HepG2 (cell line): ENCODE results near the gene PXYLP1.

Experiments
- ASH2L ChIP-seq: fragments of 300-600, 200-600 bp; sonication (generic); IDR thresholded peaks from 2 replicates; pipeline ENCODE4 v1.7.0; 2017; ENCODE audit warnings: low read depth, mild to moderate bottlenecking, moderate library complexity, mixed read lengths, low read length; ENCODE audit not compliant: insufficient read length
- CHD4 ChIP-seq: fragments of 200-600 bp; sonication (generic); IDR thresholded peaks from 2 replicates; pipeline ENCODE4 v1.7.0; 2017; ENCODE audit warnings: mild to moderate bottlenecking, low read length, borderline replicate concordance
- EP300 ChIP-seq, 3 experiments: sonication (generic) in 1 of 3; formaldehyde crosslinking in 1 of 3; IDR thresholded peaks; 2 replicates each; pipeline versions ENCODE4 v1.5.1 to v1.6.1; 2011 to 2020; ENCODE audit warnings: low read depth in 2 of 3, low read length in 2 of 3, borderline replicate concordance in 1 of 3, improper control_type of control experiment in 1 of 3, mild to moderate bottlenecking in 1 of 3, missing genetic modification reagents in 1 of 3, moderate library complexity in 1 of 3
- MXI1 ChIP-seq: IDR thresholded peaks from 3 replicates; pipeline ENCODE4 v1.6.1; 2012; ENCODE audit warnings: low read depth, low read length, inconsistent platforms, borderline replicate concordance
- POLR2A ChIP-seq, 2 experiments: IDR thresholded peaks; 2 replicates each; pipeline ENCODE4 v1.6.1; 2011; ENCODE audit warnings: low read depth in 2 of 2, low read length in 2 of 2, mild to moderate bottlenecking in 1 of 2, moderate library complexity in 1 of 2; ENCODE audit not compliant: insufficient read depth in 1 of 2
- SNAPC4 ChIP-seq: sonication (generic); formaldehyde crosslinking; IDR thresholded peaks from 2 replicates; pipeline ENCODE4 v1.4.0; 2020; ENCODE audit warnings: mild to moderate bottlenecking, missing genetic modification reagents
- ZNF20 ChIP-seq: sonication (generic); formaldehyde crosslinking; IDR thresholded peaks from 2 replicates; pipeline ENCODE4 v1.4.0; 2020; ENCODE audit warnings: mild to moderate bottlenecking, moderate library complexity, missing genetic modification reagents

GRCh38 chr3:141218926-141219325, 12.7 kb upstream of the PXYLP1 start:
- TF ChIP-seq CHD4 (no peak), EP300 (IDR thresholded peaks at IDR 0.05; ENCODE audit: low read depth in 2 of 2, low read length in 2 of 2) (no peak), EP300 (CRISPR knock-in tag; IDR thresholded peaks at IDR 0.05; ENCODE audit: borderline replicate concordance) (no peak), MXI1 (no peak), ZNF20 (CRISPR knock-in tag) (no peak), SNAPC4 (CRISPR knock-in tag) (no peak), POLR2A (IDR thresholded peaks at IDR 0.05; ENCODE audit: insufficient read depth in 1 of 2, low read depth in 2 of 2, low read length in 2 of 2) (no peak), ASH2L (no peak)
